IPS-NIHi7 (cell line): ENCODE measurements around the gene DLL1.
A peak's percentile ranks its signal among the peaks of the same experiment; 100 is the strongest.
"Not testable (repeated sequence)": the region's sequence is repeated elsewhere in the genome, so short reads cannot be mapped to it uniquely, and the experiment has no call there.

Source experiments
- DNase-seq: peaks from one replicate; pipeline ENCODE4 v3.0.0; 2012; ENCODE audit warnings: mixed read lengths; ENCODE audit errors: extremely low spot score

Gene DLL1

DNA sequence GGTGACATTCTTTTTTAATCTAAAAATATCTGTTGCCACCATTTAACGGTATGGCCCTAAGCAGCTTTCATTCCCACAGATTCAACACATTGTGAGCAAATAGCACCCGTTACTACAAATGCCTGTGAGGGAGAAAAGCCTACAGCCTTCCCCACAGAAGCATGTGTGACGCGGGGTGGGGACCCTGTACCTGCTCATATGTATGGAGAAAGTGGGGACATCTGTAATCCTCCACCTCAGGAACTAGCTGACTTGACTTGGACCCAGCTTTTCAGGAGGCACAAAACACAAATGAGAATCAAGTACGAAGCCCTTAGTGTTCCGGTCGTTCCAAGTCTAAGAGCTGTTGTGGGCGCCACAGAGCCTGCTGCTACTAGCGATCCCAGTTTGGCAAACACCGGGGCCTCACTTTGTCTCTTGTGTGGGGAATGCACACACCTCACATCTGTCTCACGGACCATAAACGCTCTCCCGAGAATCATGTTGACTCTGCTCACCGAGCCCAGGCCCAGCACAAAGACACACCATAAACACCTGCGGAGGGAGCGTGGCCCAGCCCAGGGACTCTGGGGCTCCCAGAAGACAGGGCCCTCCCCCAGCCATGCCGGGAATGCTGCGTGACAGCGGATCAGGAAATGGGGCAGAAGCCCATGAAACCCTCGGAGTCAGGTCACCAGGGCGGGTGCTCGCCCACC, 21.6 kb downstream of the DLL1 start:
- DNase-seq, result peak; percentile 38

DNA sequence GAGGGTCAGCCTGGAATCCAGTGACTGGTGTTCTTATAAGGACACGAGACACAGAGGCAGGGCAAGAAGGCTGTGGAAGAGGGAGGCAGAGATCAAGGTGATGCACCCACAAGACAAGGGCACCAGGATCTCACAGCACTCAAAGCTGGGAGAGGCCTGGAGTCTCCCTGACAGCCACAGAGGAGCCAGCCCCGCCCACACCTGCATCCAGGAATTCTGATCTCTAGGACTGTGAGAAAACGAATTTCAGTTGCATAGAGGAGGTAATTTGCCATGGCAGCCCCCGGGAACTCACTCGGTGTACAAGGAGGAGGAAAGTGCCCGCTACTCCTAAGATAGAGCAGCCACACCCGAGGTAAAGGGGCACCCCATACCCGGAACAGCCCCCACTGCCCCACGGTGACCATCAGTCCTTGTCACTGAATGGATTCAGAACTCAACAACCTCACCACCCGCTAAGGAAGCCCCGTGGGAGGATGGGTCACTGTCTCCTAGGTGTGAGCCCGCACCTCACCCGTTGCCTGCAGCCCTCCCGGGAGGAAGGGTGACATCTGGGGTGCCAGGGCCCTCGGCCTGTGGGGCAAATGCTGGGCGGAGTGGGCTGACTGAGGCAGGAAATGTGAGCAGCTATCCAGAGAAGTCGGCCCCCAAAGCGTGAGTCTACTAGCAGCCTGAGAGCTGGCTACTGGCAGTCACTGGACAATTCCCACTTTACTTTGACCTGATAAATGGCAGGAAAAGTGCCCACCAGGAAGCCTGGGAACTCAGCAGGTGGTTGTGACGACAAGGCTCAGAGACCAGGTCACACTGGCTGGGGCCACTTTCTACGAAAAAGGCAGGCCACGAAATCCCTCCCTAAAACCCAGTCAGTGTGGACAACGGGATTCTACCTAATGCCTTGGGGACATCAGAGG, 22.4 kb downstream of the DLL1 start:
- DNase-seq, result no peak

DNA sequence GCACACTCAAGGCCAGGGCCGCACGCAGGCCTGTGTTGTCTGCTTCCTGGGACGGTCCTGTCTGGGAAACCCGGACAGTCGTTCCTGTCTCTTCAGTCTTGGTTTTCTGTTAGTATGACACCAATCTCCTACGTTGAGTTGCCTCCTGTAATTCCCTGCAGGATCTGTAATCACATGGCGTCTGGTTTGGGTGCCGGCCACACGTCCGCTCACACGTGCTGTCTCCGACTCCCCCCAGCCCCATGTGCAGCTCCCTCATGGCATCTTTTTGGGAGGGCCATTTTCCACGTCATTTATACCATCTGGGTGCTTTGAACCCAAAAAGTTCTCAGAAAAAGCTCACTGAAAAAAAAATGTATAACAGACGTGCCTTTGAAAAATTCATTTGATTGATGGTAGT, 23.2 kb downstream of the DLL1 start:
- no peak for DNase-seq

- no peak for DNase-seq
These were observed 24.6 kb downstream of the DLL1 start for GRCh38 chr6:170266061-170266825.

GRCh38 chr6:170265655-170266054, 25.2 kb downstream of the DLL1 start:
- no peak for DNase-seq

DNA sequence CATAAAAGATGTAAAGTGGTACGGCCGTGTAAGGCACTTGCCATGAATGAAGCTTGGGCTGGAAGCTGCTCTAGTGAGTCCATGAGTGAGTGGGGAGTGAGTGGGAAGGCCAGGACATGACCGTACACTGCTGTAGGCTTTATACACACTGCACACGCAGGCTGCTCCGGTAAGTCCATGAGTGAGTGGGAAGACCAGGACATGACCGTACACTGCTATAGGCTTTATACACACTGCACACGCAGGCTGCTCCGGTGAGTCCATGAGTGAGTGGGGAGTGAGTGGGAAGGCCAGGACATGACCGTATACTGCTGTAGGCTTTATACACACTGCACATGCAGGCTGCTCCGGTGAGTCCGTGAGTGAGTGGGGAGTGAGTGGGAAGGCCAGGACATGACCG, 26.2 kb downstream of the DLL1 start:
- not testable (repeated sequence) for DNase-seq

GRCh38 chr6:170264086-170264485, 26.8 kb downstream of the DLL1 start:
- DNase-seq, result no peak

DNA sequence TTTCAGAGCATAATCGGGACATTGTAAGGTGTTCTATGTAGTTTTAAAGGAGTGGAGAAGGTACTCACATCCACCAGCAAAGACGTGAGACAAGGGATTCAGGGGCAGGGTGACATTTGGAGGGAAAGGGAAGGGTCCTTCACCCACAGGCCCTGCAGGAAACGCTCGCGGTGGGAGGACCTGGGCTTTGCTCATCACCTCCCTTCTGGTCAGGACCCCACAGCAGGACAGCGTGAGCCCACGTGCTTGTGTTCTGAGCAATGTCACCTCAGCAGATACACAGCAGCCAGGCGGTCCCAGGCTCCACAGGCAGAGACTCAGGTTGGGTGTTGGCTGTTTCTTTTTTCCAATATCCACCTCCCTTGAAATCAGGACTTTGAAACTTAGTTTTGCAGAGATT, 27.5 kb downstream of the DLL1 start:
- DNase-seq, result no peak

DNA sequence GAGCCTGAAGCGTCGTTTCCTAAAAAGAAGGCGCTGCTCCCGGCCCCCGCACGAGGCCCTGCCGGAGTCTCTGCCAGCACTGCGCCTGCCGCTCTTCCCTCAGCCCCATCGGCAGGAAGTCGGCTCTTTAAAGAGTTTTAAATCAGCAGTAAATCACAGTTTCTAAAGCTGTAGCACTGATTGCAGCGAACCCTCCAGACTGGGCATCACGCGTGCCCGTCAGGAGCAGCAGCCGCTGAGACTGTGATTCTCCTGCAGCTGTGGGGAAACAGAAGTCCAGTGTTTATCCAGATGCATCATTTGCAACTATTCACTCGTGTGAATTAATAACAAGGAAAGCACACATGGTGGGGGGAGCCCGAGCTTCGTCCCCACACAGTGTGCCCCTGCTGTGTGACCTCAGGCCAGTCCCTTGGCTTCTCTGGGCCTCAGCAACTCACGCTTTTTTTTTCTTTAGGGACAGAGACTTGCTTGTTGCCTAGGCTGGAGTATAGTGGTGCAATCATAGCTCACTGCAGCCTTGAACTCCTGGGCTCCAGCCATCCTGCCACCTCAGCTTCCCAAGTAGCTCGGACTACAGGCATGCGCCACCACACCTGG, 28.3 kb downstream of the DLL1 start:
- no peak for DNase-seq

GRCh38 chr6:170261643-170262488, 29.0 kb downstream of the DLL1 start:
- no peak for DNase-seq

- peak; percentile 35 for DNase-seq
These were observed 30.2 kb downstream of the DLL1 start for GRCh38 chr6:170260686-170261085.

DNA sequence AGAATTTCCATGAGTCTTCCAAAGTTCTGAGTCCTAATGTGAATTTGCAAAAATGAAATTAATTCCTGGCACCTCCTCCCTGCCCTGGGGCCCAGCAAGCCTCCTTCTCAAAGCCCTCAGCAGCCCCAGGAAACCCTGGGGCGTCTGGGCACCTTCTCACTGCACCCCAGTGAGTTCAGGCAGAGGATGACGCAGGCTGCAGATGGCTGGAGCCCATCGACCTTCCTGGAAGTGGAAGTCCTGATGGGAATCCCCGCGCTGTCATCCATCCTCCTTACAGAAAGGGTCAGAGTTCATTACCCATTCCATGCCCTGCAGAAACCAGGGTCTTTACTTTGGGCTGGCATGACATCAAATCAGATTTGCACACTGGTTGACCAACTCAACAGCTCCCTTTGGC, 31.6 kb downstream of the DLL1 start:
- no peak for DNase-seq

DNA sequence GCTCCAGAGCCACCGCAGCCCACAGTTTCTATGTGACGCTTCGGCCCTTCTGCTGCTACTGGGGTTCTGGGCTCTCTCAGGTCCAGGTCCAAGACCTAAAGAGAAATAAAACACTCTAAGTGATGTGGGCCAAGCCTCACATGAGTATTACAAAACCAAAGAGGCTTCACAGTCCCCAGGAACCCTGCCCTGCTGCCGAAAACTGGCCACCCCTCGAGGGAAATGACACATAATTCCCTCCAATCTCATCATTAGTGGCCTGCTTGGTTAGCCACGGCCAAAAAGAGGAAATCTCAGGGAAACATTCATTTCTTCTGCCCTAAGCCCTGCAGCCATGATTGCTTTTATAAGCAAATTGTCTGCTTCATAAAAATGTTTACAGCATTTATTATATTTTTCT, 32.5 kb downstream of the DLL1 start:
- no peak for DNase-seq

GRCh38 chr6:170257376-170257775, 33.5 kb downstream of the DLL1 start:
- no peak for DNase-seq

GRCh38 chr6:170256641-170257040, 34.2 kb downstream of the DLL1 start:
- DNase-seq, result no peak

- DNase-seq, result no peak
These were observed 35.3 kb downstream of the DLL1 start for GRCh38 chr6:170255426-170256125.

- no peak for DNase-seq
These were observed 36.3 kb downstream of the DLL1 start for GRCh38 chr6:170254315-170255213.

DNA sequence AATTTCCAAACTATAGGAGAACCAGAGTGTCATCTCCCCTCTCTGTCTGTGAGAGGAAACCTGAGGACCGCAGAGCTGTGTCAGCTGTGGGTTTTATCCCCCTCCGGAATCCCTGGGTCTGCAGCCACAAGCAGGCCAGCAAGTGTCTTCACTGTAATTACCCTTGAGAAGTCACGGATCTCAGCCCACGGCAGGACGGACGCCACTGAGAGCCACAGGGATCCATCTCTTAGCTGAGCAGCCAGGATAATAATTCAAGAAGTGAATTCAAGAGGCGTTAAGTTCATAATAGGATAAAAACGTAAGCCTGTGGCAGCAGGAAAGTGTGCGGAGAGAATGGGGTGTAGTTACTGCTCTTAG, 37.0 kb downstream of the DLL1 start:
- no peak for DNase-seq

DNA sequence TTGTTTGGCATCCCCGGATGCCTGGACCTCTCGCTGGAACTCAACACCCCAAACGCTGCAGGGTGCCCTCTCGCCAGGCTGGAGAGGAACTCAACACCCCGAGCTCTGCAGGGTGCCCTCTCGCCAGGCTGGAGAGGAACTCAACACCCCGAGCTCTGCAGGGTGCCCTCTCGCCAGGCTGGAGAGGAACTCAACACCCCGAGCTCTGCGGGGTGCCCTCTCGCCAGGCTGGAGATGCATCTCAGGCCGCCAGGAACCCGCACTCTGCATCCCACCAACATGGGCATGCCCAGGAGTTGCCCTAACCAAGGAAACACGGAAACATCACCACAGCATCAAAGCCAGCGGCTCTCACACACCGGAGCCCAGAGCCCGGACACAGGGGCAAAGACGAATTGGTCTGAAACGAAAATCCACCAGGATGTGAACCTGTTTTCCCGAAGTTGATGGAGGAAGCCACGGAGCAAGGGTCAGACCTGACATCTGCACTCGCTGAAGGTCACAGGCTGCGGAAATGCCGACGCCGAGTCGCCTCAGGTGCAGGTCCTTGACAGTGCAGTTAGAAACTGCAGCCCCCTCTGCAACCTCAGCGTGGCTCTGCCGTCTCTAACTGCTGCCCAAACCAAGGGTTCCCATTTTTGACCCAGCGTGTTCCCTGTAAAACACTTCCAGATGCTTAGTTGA, 37.5 kb downstream of the DLL1 start:
- no peak for DNase-seq
